ENCODE results near the gene PHACTR3. TPM values are rescaled to one million over a fixed set of nuclear protein-coding genes. Genes with fewer than 3 reads are reported as not detected.

Gene PHACTR3
- total RNA-seq, 1 donor from 2014 or later, result 0.06 TPM

DNA sequence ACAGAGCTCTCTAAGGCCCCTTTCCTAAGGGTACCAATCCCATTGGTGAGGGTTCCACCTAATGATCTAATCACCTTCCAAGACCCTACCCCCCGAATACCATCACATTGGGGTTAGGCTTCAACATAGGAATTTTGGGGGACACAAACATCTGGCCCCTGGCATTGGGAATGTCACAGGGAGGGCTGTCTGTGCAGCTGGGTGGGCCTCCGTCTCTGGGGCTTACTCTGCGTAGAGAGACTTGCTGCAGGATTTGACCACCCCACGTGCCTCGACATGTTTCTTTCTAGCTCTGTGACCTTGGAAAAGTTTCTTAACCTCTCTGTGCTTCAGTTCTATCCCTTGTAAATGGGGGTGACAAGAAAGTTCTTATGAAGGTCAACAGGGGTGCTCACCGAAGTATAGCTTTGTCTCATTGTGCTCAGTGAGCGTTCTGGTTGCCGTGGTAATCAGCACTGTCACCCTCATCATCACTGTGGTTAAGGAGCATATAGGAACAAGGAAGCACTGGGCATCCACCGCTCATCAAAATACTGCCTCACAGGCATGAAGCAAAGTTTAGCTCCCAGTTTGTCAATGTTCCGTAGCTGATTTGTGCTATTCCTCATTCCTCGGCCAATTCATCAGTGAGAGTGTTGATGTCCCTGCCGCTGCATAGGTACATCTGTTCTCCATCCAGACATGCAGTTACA lies 176.3 kb downstream of the PHACTR3 start:
- no peak overlapping the region for H3K4me3 ChIP-seq (ENCODE audit: low read depth, low read length)
- no peak for DNase-seq (ENCODE audit: low read depth)
- TF ChIP-seq, protein P1, sequence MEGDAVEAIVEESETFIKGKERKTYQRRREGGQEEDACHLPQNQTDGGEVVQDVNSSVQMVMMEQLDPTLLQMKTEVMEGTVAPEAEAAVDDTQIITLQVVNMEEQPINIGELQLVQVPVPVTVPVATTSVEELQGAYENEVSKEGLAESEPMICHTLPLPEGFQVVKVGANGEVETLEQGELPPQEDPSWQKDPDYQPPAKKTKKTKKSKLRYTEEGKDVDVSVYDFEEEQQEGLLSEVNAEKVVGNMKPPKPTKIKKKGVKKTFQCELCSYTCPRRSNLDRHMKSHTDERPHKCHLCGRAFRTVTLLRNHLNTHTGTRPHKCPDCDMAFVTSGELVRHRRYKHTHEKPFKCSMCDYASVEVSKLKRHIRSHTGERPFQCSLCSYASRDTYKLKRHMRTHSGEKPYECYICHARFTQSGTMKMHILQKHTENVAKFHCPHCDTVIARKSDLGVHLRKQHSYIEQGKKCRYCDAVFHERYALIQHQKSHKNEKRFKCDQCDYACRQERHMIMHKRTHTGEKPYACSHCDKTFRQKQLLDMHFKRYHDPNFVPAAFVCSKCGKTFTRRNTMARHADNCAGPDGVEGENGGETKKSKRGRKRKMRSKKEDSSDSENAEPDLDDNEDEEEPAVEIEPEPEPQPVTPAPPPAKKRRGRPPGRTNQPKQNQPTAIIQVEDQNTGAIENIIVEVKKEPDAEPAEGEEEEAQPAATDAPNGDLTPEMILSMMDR (conservative IDR thresholded peaks at IDR 0.05; ENCODE audit: low read depth, low read length), result no peak

DNA sequence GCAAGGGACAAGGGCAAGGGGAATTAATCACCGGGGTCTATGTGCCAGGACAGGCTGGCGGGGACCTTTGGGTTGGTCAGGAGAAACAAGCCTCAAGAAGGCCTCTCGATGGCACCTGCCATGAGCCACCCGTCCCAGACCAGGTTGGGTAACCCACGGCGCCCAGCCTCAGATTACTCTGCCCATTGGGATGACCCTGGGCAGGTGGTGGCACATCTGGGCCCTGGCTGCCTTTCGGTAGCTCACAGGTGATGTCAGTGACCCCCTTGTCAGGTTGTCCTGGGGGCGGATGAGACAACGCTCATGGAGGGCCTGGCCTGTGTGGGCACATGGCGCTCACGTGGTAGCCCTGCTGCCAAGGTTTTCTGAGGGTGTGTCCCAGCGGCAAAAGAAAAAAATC lies 176.9 kb downstream of the PHACTR3 start:
- TF ChIP-seq, protein P1 (conservative IDR thresholded peaks at IDR 0.05; ENCODE audit: low read depth, low read length), result no peak
- no peak for DNase-seq (ENCODE audit: low read depth)
- H3K4me3 ChIP-seq (ENCODE audit: low read depth, low read length), result no peak overlapping the region

GRCh38 chr20:59782986-59783640 lies 178.8 kb downstream of the PHACTR3 start:
- H3K4me3 ChIP-seq (ENCODE audit: low read depth, low read length), result no peak overlapping the region
- DNase-seq (ENCODE audit: low read depth), result no peak
- TF ChIP-seq, protein P1 (conservative IDR thresholded peaks at IDR 0.05; ENCODE audit: low read depth, low read length), result peak; percentile 88

DNA sequence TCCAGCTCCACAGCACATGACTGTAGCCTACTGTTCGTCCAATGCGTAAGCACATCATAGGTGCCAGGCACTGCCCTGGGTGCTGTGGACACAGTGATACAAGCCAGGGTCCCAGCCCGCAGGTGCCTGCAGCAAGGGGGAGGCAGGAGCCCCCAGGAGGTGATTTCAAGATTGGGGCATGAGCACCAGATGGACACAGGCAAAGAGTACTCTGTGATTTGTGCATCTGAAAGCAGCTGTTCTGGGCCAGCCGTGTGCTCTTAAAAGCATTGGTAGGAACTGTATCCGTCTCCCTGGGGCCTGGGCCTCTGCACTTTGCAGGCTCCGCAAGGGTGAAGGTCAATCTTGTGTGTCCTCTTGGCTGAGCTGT lies 179.3 kb downstream of the PHACTR3 start:
- TF ChIP-seq, protein P1 (conservative IDR thresholded peaks at IDR 0.05; ENCODE audit: low read depth, low read length), result no peak
- no peak for DNase-seq (ENCODE audit: low read depth)
- no peak overlapping the region for H3K4me3 ChIP-seq (ENCODE audit: low read depth, low read length)

DNA sequence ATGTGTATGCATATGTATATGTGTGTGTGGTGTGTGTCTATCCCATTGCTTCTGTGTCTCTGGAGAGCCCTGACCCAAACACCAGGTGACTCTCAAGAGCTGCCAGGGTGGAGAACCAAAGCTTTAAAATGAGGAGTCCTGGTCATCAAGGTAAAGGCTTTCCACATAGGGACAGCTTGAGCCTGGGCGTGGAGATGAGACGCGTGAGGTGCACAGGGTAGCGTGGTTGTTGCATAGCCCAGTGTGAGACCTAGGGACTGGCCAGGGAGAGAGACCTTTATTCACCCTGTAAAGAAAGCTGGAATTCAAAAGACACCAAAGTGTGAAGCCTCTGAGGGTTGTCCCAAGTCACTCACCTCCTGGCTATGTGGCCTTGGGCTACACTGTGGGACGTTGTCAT lies 180.0 kb downstream of the PHACTR3 start:
- no peak overlapping the region for H3K4me3 ChIP-seq (ENCODE audit: low read depth, low read length)
- TF ChIP-seq, protein P1 (conservative IDR thresholded peaks at IDR 0.05; ENCODE audit: low read depth, low read length), result no peak
- no peak for DNase-seq (ENCODE audit: low read depth)

DNA sequence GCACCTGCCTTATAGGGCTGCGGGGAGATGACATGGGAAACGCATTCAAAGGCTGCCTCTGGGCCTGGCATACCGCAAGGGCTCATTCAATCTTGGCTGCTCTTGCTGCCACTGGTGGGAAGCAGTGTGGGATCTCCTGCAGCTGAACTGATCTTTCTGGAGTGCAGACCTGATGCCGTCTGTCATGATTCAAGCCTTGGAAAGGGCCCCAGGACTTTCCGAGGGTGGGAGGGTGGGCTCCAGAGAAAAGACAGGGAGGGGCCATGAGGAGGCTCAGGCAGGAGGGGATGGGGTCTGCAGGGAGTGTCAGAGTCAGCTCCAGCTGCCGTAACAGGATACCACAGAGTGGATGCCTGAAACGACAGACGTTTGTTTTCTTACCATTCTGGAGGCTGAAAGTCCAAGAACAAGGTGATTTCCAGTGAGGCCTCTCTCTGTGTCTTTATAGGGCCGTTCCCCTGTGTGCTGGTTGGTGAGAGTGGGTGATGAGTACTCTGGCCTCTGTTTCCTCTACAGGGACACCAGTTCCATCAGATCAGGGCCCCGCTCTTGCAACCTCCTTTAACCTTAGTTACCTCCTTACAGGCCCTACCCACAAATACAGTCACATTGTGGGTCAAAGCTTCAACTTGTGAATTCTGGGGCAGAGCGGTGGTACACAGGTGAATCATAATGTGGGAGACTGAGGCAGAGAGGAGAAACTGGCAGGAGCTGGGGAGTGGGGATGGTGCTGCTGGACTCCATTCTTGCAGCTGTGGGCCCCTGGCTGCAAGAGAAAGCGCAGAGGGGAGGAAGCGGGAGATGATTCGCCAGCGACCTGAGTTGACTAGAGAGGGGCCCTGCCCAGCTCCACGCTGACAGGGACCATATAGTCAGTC lies 180.7 kb downstream of the PHACTR3 start:
- DNase-seq (ENCODE audit: low read depth), result no peak
- H3K4me3 ChIP-seq (ENCODE audit: low read depth, low read length), result no peak overlapping the region
- TF ChIP-seq, protein P1 (conservative IDR thresholded peaks at IDR 0.05; ENCODE audit: low read depth, low read length), result no peak
